Lung microvascular endothelial cell (primary cell): ENCODE data around the gene TRIM26. TPM values are rescaled to one million over a fixed set of nuclear protein-coding genes. Genes with fewer than 3 reads are reported as not detected.
"Not testable (repeated sequence)": the region's sequence is repeated elsewhere in the genome, so short reads cannot be mapped to it uniquely, and the experiment has no call there.

Experiments
- DNase-seq, 2 donors: peaks; one replicate each; pipeline versions ENCODE4 v3.0.0 to v3.0.0-alpha.2; 2010; ENCODE audit warnings: low read depth in 2 of 2
- total RNA-seq: library from RNA; depleted of rRNA; stranded (reverse); fragments of >200 nt; gene quantifications from 2 replicates; pipeline ENCODE4 v1.2.1, GENCODE V29; 2014

The TRIM26 gene
- total RNA-seq, 1 donor from 2014 or later, result 24.2 TPM

GRCh38 chr6:30171677-30172471 lies 41.3 kb downstream of the TRIM26 start:
- DNase-seq, result no peak

- peak; percentile 63 to 76 for DNase-seq
These were observed 43.3 kb downstream of the TRIM26 start for GRCh38 chr6:30169658-30170614.

- no peak for DNase-seq
These were observed 44.5 kb downstream of the TRIM26 start for GRCh38 chr6:30168741-30169140.

- DNase-seq, result peak in 1 of 2 donors; percentile 17
These were observed 46.1 kb downstream of the TRIM26 start for GRCh38 chr6:30167101-30167500.

GRCh38 chr6:30165238-30165637 lies 48.0 kb downstream of the TRIM26 start:
- not testable (repeated sequence) for DNase-seq

GRCh38 chr6:30164714-30165113 lies 48.5 kb downstream of the TRIM26 start:
- no peak for DNase-seq

- no peak for DNase-seq
These were observed 49.1 kb downstream of the TRIM26 start for GRCh38 chr6:30163918-30164654.

- no peak for DNase-seq
These were observed 49.9 kb downstream of the TRIM26 start, which contains the start of gene TRIM15 for GRCh38 chr6:30163090-30163917. Gene TRIM15 (plus strand): TSS chr6:30163546. CDS start chr6:30163685, 139 bp downstream.

- DNase-seq, result no peak
These were observed 50.7 kb downstream of the TRIM26 start for GRCh38 chr6:30162265-30163089.

GRCh38 chr6:30160785-30161531 lies 52.2 kb downstream of the TRIM26 start, which contains the start of gene TRIM10:
Gene TRIM10 (minus strand): TSS chr6:30161211. CDS start chr6:30160858, 353 bp downstream.
- DNase-seq, result no peak

- no peak for DNase-seq
These were observed 53.0 kb downstream of the TRIM26 start for GRCh38 chr6:30160008-30160784.

GRCh38 chr6:30158475-30159040 lies 54.6 kb downstream of the TRIM26 start:
- no peak for DNase-seq

GRCh38 chr6:30157999-30158398 lies 55.2 kb downstream of the TRIM26 start:
- DNase-seq, result no peak

GRCh38 chr6:30157581-30157980 lies 55.6 kb downstream of the TRIM26 start:
- no peak for DNase-seq

GRCh38 chr6:30156774-30157173 lies 56.4 kb downstream of the TRIM26 start:
- no peak for DNase-seq

GRCh38 chr6:30156262-30156599 lies 57.0 kb downstream of the TRIM26 start:
- DNase-seq, result peak; percentile 74 to 90

- no peak for DNase-seq
These were observed 57.5 kb downstream of the TRIM26 start for GRCh38 chr6:30155520-30156261.
